Panc1 (cell line): ENCODE results near the gene SCAMP1. TPM values are rescaled to one million over a fixed set of nuclear protein-coding genes. Genes with fewer than 3 reads are reported as not detected.

Source experiments
- ATAC-seq: fragments of 200-7000 bp; cut with Tn5 transposase; 2 replicates; pipeline ENCODE4 v1.9.1; 2020; ENCODE audit warnings: mild to moderate bottlenecking, moderate library complexity
- BruUV-seq: library from RNA; stranded (reverse); fragments of 400-500 nt; replicated peaks from 2 replicates; lab custom pipeline; 2021; lab: Mats Ljungman, UMichigan
- CTCF ChIA-PET: fragments of 300-600 bp; sonication (Branson Sonifier 250); formaldehyde crosslinking; loops from one replicate; lab custom pipeline; 2022; ENCODE audit warnings: antibody characterized with exemption; lab: Charles Lee
- POLR2A ChIA-PET: fragments of 300-600 bp; sonication (Branson Sonifier 250); formaldehyde crosslinking; loops from one replicate; lab custom pipeline; 2022; ENCODE audit warnings: antibody characterized with exemption; lab: Charles Lee
- DNase-seq: peaks from one replicate; pipeline ENCODE4 v3.0.0-alpha.2; 2010; ENCODE audit warnings: low read depth, low spot score
- H3K27ac ChIP-seq: 2 replicates; pipeline ENCODE4 v1.5.1; 2011; ENCODE audit warnings: mild to moderate bottlenecking, low read length, inconsistent platforms
- H3K27me3 ChIP-seq: fragments of 200-500 bp; sonication (Bioruptor generic); 2 replicates; pipeline ENCODE4 v1.6.0; 2014; ENCODE audit warnings: low read length, inconsistent platforms; ENCODE audit not compliant: control insufficient read depth, insufficient read depth
- H3K36me3 ChIP-seq: fragments of 200-500 bp; sonication (Bioruptor generic); 2 replicates; pipeline ENCODE4 v1.5.1; 2014; ENCODE audit warnings: inconsistent platforms, mild to moderate bottlenecking, low read length, moderate library complexity; ENCODE audit not compliant: control insufficient read depth, insufficient read depth
- H3K4me1 ChIP-seq: 2 replicates; pipeline ENCODE4 v1.5.1; 2011; ENCODE audit warnings: inconsistent platforms, mild to moderate bottlenecking, low read length, moderate library complexity; ENCODE audit not compliant: control insufficient read depth, insufficient read depth
- H3K4me3 ChIP-seq, 2 experiments: 2 replicates each; pipeline ENCODE4 v1.5.1; 2011 to 2012; ENCODE audit warnings: low read depth in 2 of 2, low read length in 2 of 2, mild to moderate bottlenecking in 2 of 2, inconsistent platforms in 1 of 2, moderate library complexity in 1 of 2
- H3K9me3 ChIP-seq: fragments of 200-500 bp; sonication (Bioruptor generic); 2 replicates; pipeline ENCODE4 v1.5.1; 2014; ENCODE audit warnings: low read depth, mild to moderate bottlenecking, inconsistent platforms, low read length, moderate library complexity; ENCODE audit not compliant: control insufficient read depth, insufficient read depth
- CTCF ChIP-seq: fragments of 450-650 bp; IDR thresholded peaks from 2 replicates; pipeline ENCODE4 v1.5.1; 2017; ENCODE audit warnings: mild to moderate bottlenecking
- POLR2AphosphoS5 ChIP-seq: IDR thresholded peaks from 2 replicates; pipeline ENCODE4 v1.6.1; 2012; ENCODE audit warnings: mild to moderate bottlenecking, low read depth, low read length, moderate library complexity
- REST ChIP-seq, 2 experiments: IDR thresholded peaks; 2 replicates each; pipeline ENCODE4 v1.6.1; 2011 to 2012; ENCODE audit warnings: low read depth in 2 of 2, control low read depth in 1 of 2, low read length in 1 of 2, mild to moderate bottlenecking in 1 of 2, moderate library complexity in 1 of 2; ENCODE audit not compliant: insufficient read depth in 1 of 2
- SIN3A ChIP-seq: IDR thresholded peaks from 2 replicates; pipeline ENCODE4 v1.6.1; 2012; ENCODE audit warnings: low read depth, mild to moderate bottlenecking, low read length, moderate library complexity, borderline replicate concordance; ENCODE audit not compliant: insufficient read depth
- TCF7L2 ChIP-seq: IDR thresholded peaks from 2 replicates; pipeline ENCODE4 v1.6.1; 2011; ENCODE audit warnings: mild to moderate bottlenecking, low read depth, low read length, inconsistent platforms
- in situ Hi-C: cut with HindIII; loops from 2 replicates; pipeline ENCODE4 v1.10.0; 2016; ENCODE audit warnings: low sequenced_read_pairs, low pct_unique_long_range_greater_than_20kb
- intact Hi-C: fragments of 100-400 bp; cut with micrococcal nuclease; formaldehyde crosslinking; loops from one replicate; pipeline ENCODE4 v1.10.0; 2022; ENCODE audit not compliant: unreplicated experiment
- total RNA-seq: library from RNA; stranded (reverse); gene quantifications from one replicate; pipeline ENCODE4 v1.2.1, GENCODE V29; 2021; ENCODE audit not compliant: unreplicated experiment

Gene SCAMP1
- total RNA-seq, 1 experiment from 2014 or later, result 51.3 TPM

- H3K27ac ChIP-seq, result no peak overlapping the region
- DNase-seq, result no peak
- no peaks in the 10 kb centered on the region for H3K9me3 ChIP-seq
- CTCF ChIA-PET, result no interaction called here
- no peaks in the 10 kb centered on the region for H3K27me3 ChIP-seq
- H3K4me3 ChIP-seq, result no peak overlapping the region
- ATAC-seq, result peak; percentile 47; the same call in 1 of the 2 replicates
- TF ChIP-seq CTCF (no peak), TCF7L2 (no peak), REST (IDR thresholded peaks at IDR 0.05; ENCODE audit: insufficient read depth in 1 of 2, low read depth in 2 of 2, low read length in 1 of 2) (no peak), POLR2AphosphoS5 (no peak), SIN3A (no peak)
- in situ Hi-C loops, result no loop called here
- intact Hi-C loops, result no loop called here
- no peaks in the 10 kb centered on the region for H3K36me3 ChIP-seq
- H3K4me1 ChIP-seq, result peaks cover 8% of the 10 kb centered on the region; the same call in 1 of the 2 replicates
- no TSS peak for BruUV-seq
- POLR2A ChIA-PET, result no interaction called here
These were observed 149.7 kb downstream of the SCAMP1 start for GRCh38 chr5:78509884-78510769.

GRCh38 chr5:78511121-78511906, 150.9 kb downstream of the SCAMP1 start:
- TF ChIP-seq REST (IDR thresholded peaks at IDR 0.05; ENCODE audit: insufficient read depth in 1 of 2, low read depth in 2 of 2, low read length in 1 of 2), result no peak
- TF ChIP-seq SIN3A, result no peak
- no peak for TF ChIP-seq POLR2AphosphoS5
- TF ChIP-seq TCF7L2, result no peak
- no peak for TF ChIP-seq CTCF
- ChIA-PET POLR2A (no interaction called here), CTCF (no interaction called here)
- Histone ChIP-seq H3K27me3 (no peaks in the 10 kb centered on the region), H3K27ac (no peak overlapping the region), H3K36me3 (no peaks in the 10 kb centered on the region), H3K4me3 (no peak overlapping the region), H3K9me3 (no peaks in the 10 kb centered on the region), H3K4me1 (peaks cover 8% of the 10 kb centered on the region; the same call in 1 of the 2 replicates)
- ATAC-seq (no peak), DNase-seq (no peak)
- intact Hi-C loops (no loop called here), in situ Hi-C loops (no loop called here)
- no TSS peak for BruUV-seq
